ENCODE data around the gene CORT.
"Not testable (repeated sequence)": the region's sequence is repeated elsewhere in the genome, so short reads cannot be mapped to it uniquely, and the experiment has no call there.

The CORT gene, protein sequence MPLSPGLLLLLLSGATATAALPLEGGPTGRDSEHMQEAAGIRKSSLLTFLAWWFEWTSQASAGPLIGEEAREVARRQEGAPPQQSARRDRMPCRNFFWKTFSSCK

DNA sequence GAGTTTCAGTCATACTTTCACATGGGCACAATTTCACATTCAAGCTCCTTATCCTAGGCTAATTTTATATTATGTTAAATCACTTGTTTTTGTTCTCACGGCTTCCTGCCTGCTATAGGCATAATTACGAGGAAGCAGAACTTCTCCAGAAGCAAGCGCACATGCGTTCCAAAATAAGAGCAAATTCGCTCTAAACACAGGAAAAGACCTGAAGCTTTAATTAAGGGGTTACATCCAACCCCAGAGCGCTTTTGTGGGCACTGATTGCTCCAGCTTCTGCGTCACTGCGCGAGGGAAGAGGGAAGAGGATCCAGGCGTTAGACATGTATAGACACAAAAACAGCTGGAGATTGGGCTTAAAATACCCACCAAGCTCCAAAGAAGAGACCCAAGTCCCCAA, at the start of gene CORT:
CORT (plus strand) TSS at position 281 of the 400 bp plus-strand sequence. CDS start 193 bp downstream, outside the sequence.
- Histone ChIP-seq H3K4me1 (ENCODE audit: control insufficient read depth, insufficient read depth, low read length) (no peaks in the 10 kb centered on the region), H3K27me3 (ENCODE audit: control insufficient read depth, insufficient read depth, low read length) (no peaks in the 10 kb centered on the region), H3K27ac (ENCODE audit: low read depth, low read length) (no peak within 1 kb of the TSS), H3K36me3 (ENCODE audit: control insufficient read depth, insufficient read depth, low read length) (no peaks in the 10 kb centered on the region), H3K9ac (ENCODE audit: low read length) (no peak within 1 kb of the TSS), H3K4me3 (ENCODE audit: low read length) (no peak within 1 kb of the TSS)

DNA sequence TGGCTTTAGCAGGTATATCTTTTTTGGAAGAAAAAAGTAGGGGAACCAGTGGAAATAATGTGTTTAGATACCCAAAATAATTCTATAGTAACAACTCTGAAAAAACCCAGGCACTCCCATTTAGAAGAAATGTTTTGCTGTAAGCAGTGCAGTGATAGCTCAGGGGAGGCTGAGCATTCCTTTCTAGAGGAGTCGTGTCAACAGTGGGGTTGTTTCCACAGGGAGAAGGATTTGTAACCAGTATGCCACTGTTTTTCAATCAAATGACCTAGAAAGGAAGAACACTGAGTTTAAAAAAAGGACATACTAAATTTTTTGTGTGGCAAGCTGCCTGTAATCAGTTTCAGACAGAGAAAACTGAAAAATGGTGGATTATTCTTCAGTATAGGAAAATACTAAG, 48.5 kb upstream of the CORT start:
- H3K36me3 ChIP-seq (ENCODE audit: control insufficient read depth, insufficient read depth, low read length) = peaks cover 19% of the 10 kb centered on the region
- peaks cover 6% of the 10 kb centered on the region for H3K4me1 ChIP-seq (ENCODE audit: control insufficient read depth, insufficient read depth, low read length)
- H3K27me3 ChIP-seq (ENCODE audit: control insufficient read depth, insufficient read depth, low read length) = no peaks in the 10 kb centered on the region
- no peak overlapping the region for H3K9ac ChIP-seq (ENCODE audit: low read length)
- H3K4me3 ChIP-seq (ENCODE audit: low read length) = no peak overlapping the region
- no peak overlapping the region for H3K27ac ChIP-seq (ENCODE audit: low read depth, low read length)

DNA sequence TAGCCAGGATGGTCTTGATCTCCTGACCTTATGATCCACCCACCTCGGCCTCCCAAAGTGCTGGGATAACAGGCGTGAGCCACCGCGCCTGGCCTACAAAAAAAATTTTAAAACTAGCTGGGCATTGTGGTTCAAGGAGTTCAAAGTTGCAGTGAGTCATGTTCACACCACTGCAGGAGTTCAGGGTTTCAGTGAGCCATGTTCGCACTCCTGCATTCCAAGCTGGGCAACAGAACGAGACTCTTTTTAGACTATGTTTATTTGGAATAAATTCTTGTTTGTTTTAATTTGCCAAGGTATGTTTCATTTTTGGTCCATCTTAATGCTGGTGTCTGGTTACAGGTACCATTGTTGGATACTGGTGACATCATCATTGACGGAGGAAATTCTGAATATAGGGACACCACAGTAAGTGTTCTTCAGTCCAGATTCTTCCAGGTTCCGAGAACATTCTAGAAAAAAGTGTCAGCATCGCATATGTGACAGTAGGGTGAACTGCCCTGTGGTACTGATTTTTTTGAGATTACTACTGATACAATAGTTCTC, 47.0 kb upstream of the CORT start:
- H3K27ac ChIP-seq (ENCODE audit: low read depth, low read length) = no peak overlapping the region
- no peak overlapping the region for H3K4me3 ChIP-seq (ENCODE audit: low read length)
- no peaks in the 10 kb centered on the region for H3K27me3 ChIP-seq (ENCODE audit: control insufficient read depth, insufficient read depth, low read length)
- peaks cover 29% of the 10 kb centered on the region for H3K36me3 ChIP-seq (ENCODE audit: control insufficient read depth, insufficient read depth, low read length)
- H3K9ac ChIP-seq (ENCODE audit: low read length) = no peak overlapping the region
- H3K4me1 ChIP-seq (ENCODE audit: control insufficient read depth, insufficient read depth, low read length) = peaks cover 6% of the 10 kb centered on the region

DNA sequence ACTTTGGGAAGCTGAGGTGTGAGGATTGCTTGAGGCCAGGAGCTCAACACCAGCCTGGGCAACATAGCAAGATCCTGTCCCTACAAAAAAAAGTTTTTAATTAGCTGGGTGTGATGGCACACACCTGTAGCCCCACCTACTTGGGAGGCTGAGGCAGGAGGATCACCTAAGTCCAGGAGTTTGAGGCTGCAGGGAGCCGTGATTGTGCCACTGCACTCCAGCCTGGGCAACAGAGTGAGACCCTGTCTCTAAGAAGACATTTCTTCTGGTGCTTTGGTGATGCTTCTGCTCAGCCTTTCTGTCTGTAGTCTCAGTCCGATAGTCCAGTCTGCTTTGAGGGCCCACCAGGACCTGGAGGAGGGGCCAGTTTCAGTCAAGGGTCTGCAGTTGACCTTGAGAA, 42.6 kb upstream of the CORT start:
- no peak overlapping the region for H3K27ac ChIP-seq (ENCODE audit: low read depth, low read length)
- no peaks in the 10 kb centered on the region for H3K27me3 ChIP-seq (ENCODE audit: control insufficient read depth, insufficient read depth, low read length)
- H3K4me1 ChIP-seq (ENCODE audit: control insufficient read depth, insufficient read depth, low read length) = no peaks in the 10 kb centered on the region
- peaks cover 50% of the 10 kb centered on the region for H3K36me3 ChIP-seq (ENCODE audit: control insufficient read depth, insufficient read depth, low read length)
- H3K4me3 ChIP-seq (ENCODE audit: low read length) = no peak overlapping the region
- H3K9ac ChIP-seq (ENCODE audit: low read length) = no peak overlapping the region

DNA sequence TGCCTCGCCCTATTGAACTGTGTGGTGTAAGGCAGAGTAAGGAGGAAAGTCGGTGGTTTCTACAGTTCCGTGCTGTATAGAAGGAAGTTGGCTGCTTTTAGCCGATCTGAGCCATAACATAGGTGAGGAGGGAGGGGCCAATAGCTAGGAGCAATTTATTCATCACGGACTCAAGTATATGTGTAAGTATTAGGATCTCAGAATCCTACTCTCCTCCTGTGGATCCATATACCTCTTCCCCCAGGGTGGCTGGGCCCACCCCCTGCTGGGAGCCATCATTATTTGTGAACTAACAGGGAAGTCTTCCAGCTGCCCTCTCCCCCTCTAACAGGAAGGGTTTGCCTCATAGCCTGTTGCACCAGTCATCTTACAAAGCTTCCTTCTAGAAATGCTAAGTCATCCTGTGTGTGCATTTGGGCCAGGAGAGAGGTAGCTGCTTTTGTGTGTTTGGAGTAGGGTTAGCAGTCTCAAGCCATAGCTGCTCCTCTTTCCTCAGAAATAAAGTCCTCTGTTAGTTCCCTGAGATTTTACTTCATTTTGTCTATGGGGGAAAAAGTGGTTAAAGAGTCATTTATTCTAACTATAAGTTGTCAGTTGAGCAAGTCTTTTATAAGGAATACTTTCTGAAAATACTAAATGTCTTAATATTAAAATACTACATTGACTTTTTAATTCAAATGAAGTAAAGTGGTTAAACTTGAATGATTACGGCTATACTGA, 34.5 kb upstream of the CORT start:
- Histone ChIP-seq H3K27me3 (ENCODE audit: control insufficient read depth, insufficient read depth, low read length) (no peaks in the 10 kb centered on the region), H3K4me1 (ENCODE audit: control insufficient read depth, insufficient read depth, low read length) (no peaks in the 10 kb centered on the region), H3K9ac (ENCODE audit: low read length) (no peak overlapping the region), H3K4me3 (ENCODE audit: low read length) (no peak overlapping the region), H3K36me3 (ENCODE audit: control insufficient read depth, insufficient read depth, low read length) (peaks cover 30% of the 10 kb centered on the region), H3K27ac (ENCODE audit: low read depth, low read length) (no peak overlapping the region)

DNA sequence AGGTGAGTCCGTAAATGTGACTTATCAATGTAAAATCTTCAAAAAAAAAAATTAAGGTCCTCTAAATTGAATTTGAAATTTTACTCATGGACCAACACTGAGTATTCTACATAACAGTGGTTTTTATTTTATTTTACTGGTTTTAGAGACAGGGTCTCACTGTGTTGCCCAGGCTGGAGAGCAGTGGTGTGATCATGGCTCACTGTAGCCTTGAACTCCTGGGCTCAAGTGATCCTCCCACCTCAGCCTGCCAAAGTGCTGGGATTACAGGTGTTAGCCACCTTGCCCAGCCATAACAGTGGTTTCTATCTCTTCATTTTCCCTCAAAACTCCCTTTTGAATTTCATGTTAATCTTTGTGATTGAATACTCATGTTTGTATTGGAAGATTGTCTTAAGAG, 33.9 kb upstream of the CORT start:
- not testable (repeated sequence) for H3K27me3 ChIP-seq (ENCODE audit: control insufficient read depth, insufficient read depth, low read length); H3K4me3 ChIP-seq (ENCODE audit: low read length); H3K27ac ChIP-seq (ENCODE audit: low read depth, low read length); H3K9ac ChIP-seq (ENCODE audit: low read length); H3K4me1 ChIP-seq (ENCODE audit: control insufficient read depth, insufficient read depth, low read length)
- peaks cover 28% of the 10 kb centered on the region for H3K36me3 ChIP-seq (ENCODE audit: control insufficient read depth, insufficient read depth, low read length)

DNA sequence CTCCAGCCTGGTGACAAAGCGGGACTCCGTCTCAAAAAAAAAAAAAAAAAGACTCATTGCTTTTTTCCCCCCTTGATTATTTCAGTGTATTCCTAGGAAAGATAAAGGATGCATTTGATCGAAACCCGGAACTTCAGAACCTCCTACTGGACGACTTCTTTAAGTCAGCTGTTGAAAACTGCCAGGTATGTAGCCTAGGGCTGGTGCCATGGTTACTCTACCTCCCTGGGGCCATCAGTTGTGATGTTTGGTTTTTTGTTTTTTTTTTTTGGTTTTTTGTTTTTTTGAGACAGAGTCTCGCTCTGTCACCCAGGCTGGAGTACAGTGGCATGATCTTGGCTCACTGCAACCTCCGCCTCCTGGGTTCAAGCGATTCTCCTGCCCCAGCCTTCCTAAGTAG, 31.1 kb upstream of the CORT start:
- H3K27ac ChIP-seq (ENCODE audit: low read depth, low read length); H3K4me1 ChIP-seq (ENCODE audit: control insufficient read depth, insufficient read depth, low read length); H3K9ac ChIP-seq (ENCODE audit: low read length); H3K4me3 ChIP-seq (ENCODE audit: low read length); H3K27me3 ChIP-seq (ENCODE audit: control insufficient read depth, insufficient read depth, low read length): not testable (repeated sequence)
- peaks cover 13% of the 10 kb centered on the region for H3K36me3 ChIP-seq (ENCODE audit: control insufficient read depth, insufficient read depth, low read length)

DNA sequence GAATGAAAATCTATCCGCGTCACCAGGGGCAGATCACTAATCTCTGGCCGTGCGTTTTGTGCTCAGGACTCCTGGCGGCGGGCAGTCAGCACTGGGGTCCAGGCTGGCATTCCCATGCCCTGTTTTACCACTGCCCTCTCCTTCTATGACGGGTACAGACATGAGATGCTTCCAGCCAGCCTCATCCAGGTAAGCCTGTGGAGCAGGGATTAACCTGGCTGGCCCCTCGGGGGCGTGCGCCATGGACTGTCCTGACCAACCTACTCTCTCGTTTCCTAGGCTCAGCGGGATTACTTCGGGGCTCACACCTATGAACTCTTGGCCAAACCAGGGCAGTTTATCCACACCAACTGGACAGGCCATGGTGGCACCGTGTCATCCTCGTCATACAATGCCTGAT, 30.5 kb upstream of the CORT start:
- H3K9ac ChIP-seq (ENCODE audit: low read length) = no peak overlapping the region
- H3K27me3 ChIP-seq (ENCODE audit: control insufficient read depth, insufficient read depth, low read length) = no peaks in the 10 kb centered on the region
- H3K36me3 ChIP-seq (ENCODE audit: control insufficient read depth, insufficient read depth, low read length) = peaks cover 13% of the 10 kb centered on the region
- no peak overlapping the region for H3K4me3 ChIP-seq (ENCODE audit: low read length)
- no peaks in the 10 kb centered on the region for H3K4me1 ChIP-seq (ENCODE audit: control insufficient read depth, insufficient read depth, low read length)
- no peak overlapping the region for H3K27ac ChIP-seq (ENCODE audit: low read depth, low read length)

DNA sequence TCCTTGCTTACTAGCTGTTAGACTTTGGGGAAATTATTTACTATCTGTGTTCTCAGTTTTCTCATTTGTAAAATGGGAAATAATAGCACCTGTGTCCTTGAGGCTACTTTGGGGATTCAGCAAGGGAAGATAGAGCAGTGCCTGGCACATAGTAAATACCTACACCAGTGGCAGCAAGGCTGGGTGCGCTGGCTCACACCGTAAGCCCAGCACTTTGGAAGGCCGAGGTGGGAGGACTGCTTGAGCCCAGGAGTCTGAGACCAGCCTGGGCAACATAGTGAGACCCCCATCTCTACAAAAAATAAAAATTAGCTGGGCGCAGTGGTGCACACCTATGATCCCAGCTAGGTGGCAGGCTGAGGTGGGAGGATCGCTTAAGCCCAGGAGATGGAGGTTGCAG, 28.2 kb upstream of the CORT start:
- H3K27me3 ChIP-seq (ENCODE audit: control insufficient read depth, insufficient read depth, low read length) = no peaks in the 10 kb centered on the region
- H3K27ac ChIP-seq (ENCODE audit: low read depth, low read length) = no peak overlapping the region
- no peak overlapping the region for H3K4me3 ChIP-seq (ENCODE audit: low read length)
- H3K9ac ChIP-seq (ENCODE audit: low read length) = no peak overlapping the region
- peaks cover 10% of the 10 kb centered on the region for H3K36me3 ChIP-seq (ENCODE audit: control insufficient read depth, insufficient read depth, low read length)
- no peaks in the 10 kb centered on the region for H3K4me1 ChIP-seq (ENCODE audit: control insufficient read depth, insufficient read depth, low read length)

DNA sequence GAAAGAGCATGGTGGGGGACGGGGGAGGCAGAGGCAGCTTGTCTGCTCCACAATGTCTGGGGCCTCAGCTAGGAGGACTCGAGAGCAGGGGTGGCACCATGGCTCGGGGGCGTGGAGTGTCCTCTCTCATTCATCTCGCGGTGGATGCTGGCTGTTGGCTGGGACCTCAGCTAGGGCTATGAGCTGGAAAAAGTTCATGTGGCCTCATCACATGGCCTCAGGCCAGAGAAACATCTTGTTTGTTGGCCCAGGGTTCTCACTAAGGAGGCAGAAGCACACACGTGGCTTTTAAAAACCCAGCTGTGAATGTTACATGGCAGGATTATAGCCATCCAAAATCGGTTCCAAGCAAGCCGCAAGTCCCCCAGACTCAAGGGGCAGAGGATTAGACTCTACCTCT, 25.8 kb upstream of the CORT start:
- H3K4me1 ChIP-seq (ENCODE audit: control insufficient read depth, insufficient read depth, low read length) = no peaks in the 10 kb centered on the region

DNA sequence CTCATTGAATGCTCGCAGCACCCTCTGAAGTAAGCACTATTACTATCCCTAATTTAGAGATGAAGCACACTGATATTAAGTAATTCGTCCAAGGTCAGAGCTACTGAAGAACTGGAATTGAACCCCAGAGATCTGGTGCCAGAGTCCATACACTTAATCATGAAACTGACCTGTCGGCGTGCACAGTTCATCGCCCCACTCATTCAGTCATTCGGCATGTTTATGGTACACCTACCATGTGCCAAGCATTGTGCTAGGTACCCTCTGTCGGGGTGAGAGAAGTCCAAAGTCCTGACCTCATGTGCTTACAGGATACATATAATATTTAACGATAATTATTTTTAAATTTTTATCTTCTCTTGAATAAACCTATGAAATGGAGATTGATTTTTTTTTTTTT, 25.2 kb upstream of the CORT start:
- peaks cover under 1% of the 10 kb centered on the region for H3K36me3 ChIP-seq (ENCODE audit: control insufficient read depth, insufficient read depth, low read length)
- H3K4me1 ChIP-seq (ENCODE audit: control insufficient read depth, insufficient read depth, low read length) = peaks cover under 1% of the 10 kb centered on the region
- H3K9ac ChIP-seq (ENCODE audit: low read length) = no peak overlapping the region
- H3K27me3 ChIP-seq (ENCODE audit: control insufficient read depth, insufficient read depth, low read length) = no peaks in the 10 kb centered on the region
- H3K27ac ChIP-seq (ENCODE audit: low read depth, low read length) = no peak overlapping the region
- H3K4me3 ChIP-seq (ENCODE audit: low read length) = no peak overlapping the region

More for the DNA sequence above, 25.8 kb upstream of the CORT start:
- H3K27me3 ChIP-seq (ENCODE audit: control insufficient read depth, insufficient read depth, low read length) = no peaks in the 10 kb centered on the region
- H3K4me3 ChIP-seq (ENCODE audit: low read length) = no peak overlapping the region
- H3K9ac ChIP-seq (ENCODE audit: low read length) = no peak overlapping the region
- H3K27ac ChIP-seq (ENCODE audit: low read depth, low read length) = no peak overlapping the region
- peaks cover 5% of the 10 kb centered on the region for H3K36me3 ChIP-seq (ENCODE audit: control insufficient read depth, insufficient read depth, low read length)

DNA sequence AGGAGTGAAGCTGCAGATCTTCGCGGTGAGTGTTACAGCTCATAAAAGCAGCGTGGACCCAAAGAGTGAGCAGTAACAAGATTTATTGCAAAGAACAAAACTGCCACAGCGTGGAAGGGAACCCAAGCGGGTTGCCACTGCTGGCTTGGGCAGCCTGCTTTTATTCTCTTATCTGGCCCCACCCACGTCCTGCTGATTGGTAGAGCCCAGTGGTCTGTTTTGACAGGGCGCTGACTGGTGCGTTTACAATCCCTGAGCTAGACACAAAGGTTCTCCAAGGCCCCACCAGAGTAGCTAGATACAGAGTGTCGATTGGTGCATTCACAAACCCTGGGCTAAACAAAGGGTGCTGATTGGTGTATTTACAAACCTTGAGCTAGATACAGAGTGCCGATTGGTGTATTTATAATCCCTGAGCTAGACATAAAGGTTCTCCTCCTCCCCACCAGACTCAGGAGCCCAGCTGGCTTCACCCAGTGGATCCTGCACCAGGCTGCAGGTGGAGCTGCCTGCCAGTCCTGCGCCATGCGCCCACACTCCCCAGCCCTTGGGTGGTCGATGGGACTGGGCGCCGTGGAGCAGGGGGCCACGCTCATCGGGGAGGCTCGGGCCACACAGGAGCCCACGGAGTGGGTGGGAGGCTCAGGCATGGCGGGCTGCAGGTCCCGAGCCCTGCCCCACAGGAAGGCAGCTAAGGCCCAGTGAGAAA, 23.9 kb upstream of the CORT start:
- H3K27me3 ChIP-seq (ENCODE audit: control insufficient read depth, insufficient read depth, low read length); H3K9ac ChIP-seq (ENCODE audit: low read length); H3K4me1 ChIP-seq (ENCODE audit: control insufficient read depth, insufficient read depth, low read length); H3K4me3 ChIP-seq (ENCODE audit: low read length); H3K27ac ChIP-seq (ENCODE audit: low read depth, low read length); H3K36me3 ChIP-seq (ENCODE audit: control insufficient read depth, insufficient read depth, low read length): not testable (repeated sequence)

DNA sequence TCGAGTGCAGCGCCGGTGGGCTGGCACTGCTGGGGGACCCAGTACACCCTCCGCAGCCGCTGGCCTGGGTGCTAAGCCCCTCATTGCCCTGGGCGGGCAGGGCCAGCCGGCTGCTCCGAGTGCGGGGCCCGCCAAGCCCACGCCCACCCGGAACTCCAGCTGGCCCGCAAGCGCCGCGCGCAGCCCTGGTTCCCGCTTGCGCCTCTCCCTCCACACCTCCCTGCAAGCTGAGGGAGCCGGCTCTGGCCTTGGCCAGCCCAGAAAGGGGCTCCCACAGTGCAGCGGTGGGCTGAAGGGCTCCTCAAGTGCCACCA, 23.3 kb upstream of the CORT start:
- H3K27me3 ChIP-seq (ENCODE audit: control insufficient read depth, insufficient read depth, low read length); H3K9ac ChIP-seq (ENCODE audit: low read length); H3K36me3 ChIP-seq (ENCODE audit: control insufficient read depth, insufficient read depth, low read length); H3K4me1 ChIP-seq (ENCODE audit: control insufficient read depth, insufficient read depth, low read length); H3K4me3 ChIP-seq (ENCODE audit: low read length); H3K27ac ChIP-seq (ENCODE audit: low read depth, low read length): not testable (repeated sequence)

Measured in rectal smooth muscle tissue (tissue), 1 donor.